Diencephalon (tissue), 1 donor: ENCODE data around the gene RPS6KA6. TPM values are rescaled to one million over a fixed set of nuclear protein-coding genes. Genes with fewer than 3 reads are reported as not detected.

Experiments used
- small RNA-seq: library from RNA; depleted of rRNA; stranded (forward); fragments of <200 nt; gene quantifications from one replicate; pipeline ENCODE3, GENCODE V24; 2014
- total RNA-seq: library from RNA; depleted of rRNA; stranded (reverse); fragments of >200 nt; gene quantifications from one replicate; pipeline ENCODE4 v1.2.3, GENCODE V29; 2014

The RPS6KA6 gene
- 27.2 TPM for total RNA-seq

GRCh38 chrX:84187533-84188319 is at the start of gene RPS6KA6:
RPS6KA6 (minus strand) TSS chrX:84188199; CDS start chrX:84187899, 300 bp downstream.

Small RNAs within 50 kb of the gene (small RNA-seq; reads per million reads assigned to genes)
- gene MIR548I4: not detected
